Lung (tissue), 12 donors: Measurements from ENCODE around the gene NKAIN4. TPM values are rescaled to one million over a fixed set of nuclear protein-coding genes. Genes with fewer than 3 reads are reported as not detected.
A peak's percentile ranks its signal among the peaks of the same experiment; 100 is the strongest.

Source experiments
- ATAC-seq: fragments of 200-7000 bp; cut with Tn5 transposase; one replicate; pipeline ENCODE4 v1.9.1; 2020; ENCODE audit warnings: moderate number of reproducible peaks; ENCODE audit not compliant: insufficient read depth, low FRiP score
- DNase-seq, 3 donors: peaks; one replicate each; pipeline ENCODE4 v3.0.0-alpha.2; 2013 to 2017
- H3K27ac ChIP-seq, 2 donors: one replicate each; pipeline ENCODE4 v1.5.1; 2013; ENCODE audit warnings: mild to moderate bottlenecking in 2 of 2, moderate library complexity in 2 of 2, control low read depth in 1 of 2, inconsistent platforms in 1 of 2, low read depth in 1 of 2, low read length in 1 of 2
- H3K27me3 ChIP-seq, 3 donors: one replicate each; pipeline ENCODE4 v1.5.1; 2013; ENCODE audit warnings: low read length in 2 of 3; ENCODE audit not compliant: control insufficient read depth in 3 of 3, insufficient read depth in 3 of 3
- H3K36me3 ChIP-seq, 4 donors: one replicate each; pipeline ENCODE4 v1.5.1; 2013; ENCODE audit warnings: low read length in 4 of 4, mild to moderate bottlenecking in 1 of 4, moderate library complexity in 1 of 4; ENCODE audit not compliant: control insufficient read depth in 4 of 4, insufficient read depth in 4 of 4
- H3K4me1 ChIP-seq, 5 donors: one replicate each; pipeline ENCODE4 v1.5.1; 2013; ENCODE audit warnings: low read length in 5 of 5, mild to moderate bottlenecking in 2 of 5, moderate library complexity in 1 of 5; ENCODE audit not compliant: control insufficient read depth in 5 of 5, insufficient read depth in 5 of 5
- H3K4me3 ChIP-seq: one replicate; pipeline ENCODE4 v1.5.1; 2013; ENCODE audit warnings: mild to moderate bottlenecking, control low read depth, moderate library complexity
- H3K9ac ChIP-seq, 2 donors: one replicate each; pipeline ENCODE4 v1.5.1; 2013; ENCODE audit warnings: low read length in 2 of 2, control low read depth in 1 of 2; ENCODE audit not compliant: insufficient read depth in 1 of 2
- H3K9me3 ChIP-seq, 4 donors: one replicate each; pipeline ENCODE4 v1.5.1; 2013; ENCODE audit warnings: low read length in 3 of 4, mild to moderate bottlenecking in 1 of 4, moderate library complexity in 1 of 4; ENCODE audit not compliant: control insufficient read depth in 4 of 4, insufficient read depth in 3 of 4
- CTCF ChIP-seq: IDR thresholded peaks from 2 replicates; pipeline ENCODE4 v1.5.1; 2012; ENCODE audit warnings: mild to moderate bottlenecking; ENCODE audit errors: control extremely low read depth, extremely low read depth
- WGBS, 2 donors: extraction: QIAGEN DNeasy Blood & Tissue Kit; methylation state at CpG; one replicate each; pipeline ENCODE4 v1.1.7; 2013; 5-methylcytosine and 5-hydroxymethylcytosine counted together
- polyA plus RNA-seq, 2 donors: library from polyadenylated mRNA; stranded (reverse); fragments of 200-250 nt; gene quantifications; one replicate each; pipeline ENCODE4 v1.2.1, GENCODE V29; 2013
- total RNA-seq, 2 donors: library from RNA; depleted of rRNA in 1 of 2; stranded (reverse); fragments of >200 nt in 1 of 2; gene quantifications; one replicate each; pipeline ENCODE4 v1.2.1, GENCODE V29; 2014 to 2021
- donor health status: control.
- donor health status: control.
- donor health status: Bipolar disorder and iron deficiency.
- donor health status: healthy.
- donor health status: DM: yes; HTN: yes; CAD: no.

The NKAIN4 gene
- total and polyA plus RNA-seq, 4 donors: 0.10 to 1.7 TPM; not detected in 2

- Histone ChIP-seq H3K27me3 (peaks cover 0 to 27% (median 16%) of the 10 kb centered on the region in 3 donors), H3K9me3 (peaks cover 0 to 4% (median 0%) of the 10 kb centered on the region in 4 donors), H3K4me3 (no peak overlapping the region), H3K36me3 (no peaks in the 10 kb centered on the region), H3K27ac (no peak overlapping the region), H3K4me1 (peaks cover 0 to 59% (median 19%) of the 10 kb centered on the region in 5 donors), H3K9ac (no peak overlapping the region)
- DNase-seq (no peak), ATAC-seq (no peak)
- TF ChIP-seq CTCF: no peak
- WGBS, 2 donors: 54 to 61% methylated on average over 30 to 31 of the region's 31 CpGs
Measured at GRCh38 chr20:63255931-63256704, 1.9 kb upstream of the NKAIN4 start.

- Histone ChIP-seq H3K4me3 (no peak overlapping the region), H3K9ac (no peak overlapping the region), H3K9me3 (peaks cover 0 to 3% (median 0%) of the 10 kb centered on the region in 4 donors), H3K4me1 (peaks cover 0 to 46% (median 9%) of the 10 kb centered on the region in 5 donors), H3K27ac (no peak overlapping the region), H3K36me3 (no peaks in the 10 kb centered on the region), H3K27me3 (peaks cover 0 to 27% (median 12%) of the 10 kb centered on the region in 3 donors)
- 8% methylated on average over 44 to 56 of the region's 56 CpGs for WGBS, 2 donors
- DNase-seq (peak; percentile 52 to 80 (median 62)), ATAC-seq (no peak)
- TF ChIP-seq CTCF: no peak
Measured at GRCh38 chr20:63254606-63255384, 532 bp upstream of the NKAIN4 start.

- peaks cover 0 to 3% (median 0%) of the 10 kb centered on the region in 4 donors for H3K9me3 ChIP-seq
- no peak overlapping the region for H3K4me3 ChIP-seq
- H3K9ac ChIP-seq: no peak overlapping the region
- peaks cover 0 to 27% (median 16%) of the 10 kb centered on the region in 3 donors for H3K27me3 ChIP-seq
- WGBS, 2 donors: 0 to 1% methylated on average over 75 to 89 of the region's 89 CpGs
- ATAC-seq: no peak
- DNase-seq: peak; percentile 69 to 81 (median 73)
- H3K4me1 ChIP-seq: peaks cover 0 to 34% (median 9%) of the 10 kb centered on the region in 5 donors
- TF ChIP-seq CTCF: no peak
- H3K36me3 ChIP-seq: no peaks in the 10 kb centered on the region
- H3K27ac ChIP-seq: no peak overlapping the region
Measured at GRCh38 chr20:63253438-63254231, 628 bp downstream of the NKAIN4 start.
